ENCODE measurements around the gene AIG1.

DNA sequence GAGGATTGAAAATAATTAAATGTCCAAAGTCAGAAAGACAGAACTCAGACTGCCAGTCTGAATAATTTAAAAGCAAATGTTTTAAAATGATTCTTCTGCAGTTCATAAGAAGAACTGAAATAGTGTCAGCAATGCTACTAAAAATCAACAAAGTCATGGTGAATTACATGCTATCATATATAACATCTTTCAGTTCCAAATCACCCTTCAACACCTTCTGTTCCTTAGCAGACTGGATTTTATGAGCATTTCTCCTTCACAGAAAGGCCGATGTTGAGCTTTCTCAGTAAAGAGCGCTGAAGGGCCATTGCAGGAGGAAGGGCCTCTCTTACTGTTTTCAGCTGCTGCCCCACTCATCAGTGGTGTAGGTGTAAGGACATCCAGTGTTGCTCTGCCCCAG is 63.3 kb downstream of the AIG1 start:
- TF ChIP-seq, protein P1, sequence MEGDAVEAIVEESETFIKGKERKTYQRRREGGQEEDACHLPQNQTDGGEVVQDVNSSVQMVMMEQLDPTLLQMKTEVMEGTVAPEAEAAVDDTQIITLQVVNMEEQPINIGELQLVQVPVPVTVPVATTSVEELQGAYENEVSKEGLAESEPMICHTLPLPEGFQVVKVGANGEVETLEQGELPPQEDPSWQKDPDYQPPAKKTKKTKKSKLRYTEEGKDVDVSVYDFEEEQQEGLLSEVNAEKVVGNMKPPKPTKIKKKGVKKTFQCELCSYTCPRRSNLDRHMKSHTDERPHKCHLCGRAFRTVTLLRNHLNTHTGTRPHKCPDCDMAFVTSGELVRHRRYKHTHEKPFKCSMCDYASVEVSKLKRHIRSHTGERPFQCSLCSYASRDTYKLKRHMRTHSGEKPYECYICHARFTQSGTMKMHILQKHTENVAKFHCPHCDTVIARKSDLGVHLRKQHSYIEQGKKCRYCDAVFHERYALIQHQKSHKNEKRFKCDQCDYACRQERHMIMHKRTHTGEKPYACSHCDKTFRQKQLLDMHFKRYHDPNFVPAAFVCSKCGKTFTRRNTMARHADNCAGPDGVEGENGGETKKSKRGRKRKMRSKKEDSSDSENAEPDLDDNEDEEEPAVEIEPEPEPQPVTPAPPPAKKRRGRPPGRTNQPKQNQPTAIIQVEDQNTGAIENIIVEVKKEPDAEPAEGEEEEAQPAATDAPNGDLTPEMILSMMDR (conservative IDR thresholded peaks at IDR 0.05 in 1 of 2, IDR thresholded peaks at IDR 0.05 in 1 of 2; ENCODE audit: low read depth in 1 of 2, low read length in 2 of 2): no peak
- no peak for TF ChIP-seq EZH2 (IDR thresholded peaks at IDR 0.05; ENCODE audit: low read length, missing control alignments)
